Measurements from ENCODE around the gene HARS1.

DNA sequence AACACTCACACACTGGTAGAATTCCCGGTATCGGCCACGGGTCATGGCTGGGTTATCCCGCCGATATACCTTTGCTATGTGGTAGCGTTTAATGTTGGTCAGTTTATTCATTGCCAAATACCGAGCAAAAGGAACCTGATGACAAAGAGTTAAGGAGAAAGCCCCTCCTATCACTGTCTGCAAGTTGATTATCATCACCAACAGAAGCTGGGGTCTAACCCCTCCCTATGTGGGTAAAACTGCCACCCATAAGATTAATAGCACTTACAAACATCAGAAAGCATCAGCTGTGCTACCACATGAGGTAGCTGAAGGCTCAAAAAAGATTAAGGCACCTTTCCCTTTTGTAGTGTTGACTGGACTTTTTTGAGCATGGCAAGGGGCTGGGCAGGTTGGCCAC lies 12.2 kb downstream of the HARS1 start:
- no peak for TF ChIP-seq POLR2A (IDR thresholded peaks at IDR 0.05)
- TF ChIP-seq, protein P1, sequence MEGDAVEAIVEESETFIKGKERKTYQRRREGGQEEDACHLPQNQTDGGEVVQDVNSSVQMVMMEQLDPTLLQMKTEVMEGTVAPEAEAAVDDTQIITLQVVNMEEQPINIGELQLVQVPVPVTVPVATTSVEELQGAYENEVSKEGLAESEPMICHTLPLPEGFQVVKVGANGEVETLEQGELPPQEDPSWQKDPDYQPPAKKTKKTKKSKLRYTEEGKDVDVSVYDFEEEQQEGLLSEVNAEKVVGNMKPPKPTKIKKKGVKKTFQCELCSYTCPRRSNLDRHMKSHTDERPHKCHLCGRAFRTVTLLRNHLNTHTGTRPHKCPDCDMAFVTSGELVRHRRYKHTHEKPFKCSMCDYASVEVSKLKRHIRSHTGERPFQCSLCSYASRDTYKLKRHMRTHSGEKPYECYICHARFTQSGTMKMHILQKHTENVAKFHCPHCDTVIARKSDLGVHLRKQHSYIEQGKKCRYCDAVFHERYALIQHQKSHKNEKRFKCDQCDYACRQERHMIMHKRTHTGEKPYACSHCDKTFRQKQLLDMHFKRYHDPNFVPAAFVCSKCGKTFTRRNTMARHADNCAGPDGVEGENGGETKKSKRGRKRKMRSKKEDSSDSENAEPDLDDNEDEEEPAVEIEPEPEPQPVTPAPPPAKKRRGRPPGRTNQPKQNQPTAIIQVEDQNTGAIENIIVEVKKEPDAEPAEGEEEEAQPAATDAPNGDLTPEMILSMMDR (IDR thresholded peaks at IDR 0.05): no peak
